HL-60 (cell line): Measurements from ENCODE around the gene MSRB3.

ENCODE experiments used
- DNase-seq, 2 experiments: peaks; one replicate each; pipeline ENCODE4 v3.0.0-alpha.2; 2010 to 2020; ENCODE audit warnings: low read depth in 1 of 2, low spot score in 1 of 2
- H3K27ac ChIP-seq: fragments of 250-450 bp; sonication (Bioruptor Pico); replicated peaks from 2 replicates; pipeline ENCODE4 v1.5.1; 2020; ENCODE audit warnings: mild to moderate bottlenecking, moderate library complexity
- H3K27me3 ChIP-seq: fragments of 250-450 bp; sonication (Bioruptor Pico); 2 replicates; pipeline ENCODE4 v1.5.1; 2021; ENCODE audit warnings: mild to moderate bottlenecking, moderate library complexity; ENCODE audit not compliant: insufficient read depth, poor library complexity, severe bottlenecking
- H3K4me3 ChIP-seq: replicated peaks from 2 replicates; pipeline ENCODE4 v1.5.1; 2011; ENCODE audit warnings: mild to moderate bottlenecking, control low read depth, low read length; ENCODE audit not compliant: insufficient read depth
- GABPA ChIP-seq: IDR thresholded peaks from 2 replicates; pipeline ENCODE4 v1.6.1; 2012; ENCODE audit warnings: low read depth
- POLR2AphosphoS5 ChIP-seq: IDR thresholded peaks from 2 replicates; pipeline ENCODE4 v1.6.1; 2012; ENCODE audit warnings: low read depth
- SPI1 ChIP-seq: IDR thresholded peaks from 2 replicates; pipeline ENCODE4 v1.6.1; 2012; ENCODE audit warnings: low read depth, mild to moderate bottlenecking, borderline replicate concordance
- TF ChIP-seq, protein P1 (sequence below): IDR thresholded peaks from one replicate; pipeline ENCODE4 v1.5.1; 2011; ENCODE audit warnings: low read length, control low read depth, inconsistent platforms; ENCODE audit not compliant: insufficient read depth
- TF ChIP-seq, protein P2 (sequence below): IDR thresholded peaks from 2 replicates; pipeline ENCODE4 v1.6.1; 2012; ENCODE audit warnings: low read depth; ENCODE audit not compliant: insufficient replicate concordance

Gene MSRB3

DNA sequence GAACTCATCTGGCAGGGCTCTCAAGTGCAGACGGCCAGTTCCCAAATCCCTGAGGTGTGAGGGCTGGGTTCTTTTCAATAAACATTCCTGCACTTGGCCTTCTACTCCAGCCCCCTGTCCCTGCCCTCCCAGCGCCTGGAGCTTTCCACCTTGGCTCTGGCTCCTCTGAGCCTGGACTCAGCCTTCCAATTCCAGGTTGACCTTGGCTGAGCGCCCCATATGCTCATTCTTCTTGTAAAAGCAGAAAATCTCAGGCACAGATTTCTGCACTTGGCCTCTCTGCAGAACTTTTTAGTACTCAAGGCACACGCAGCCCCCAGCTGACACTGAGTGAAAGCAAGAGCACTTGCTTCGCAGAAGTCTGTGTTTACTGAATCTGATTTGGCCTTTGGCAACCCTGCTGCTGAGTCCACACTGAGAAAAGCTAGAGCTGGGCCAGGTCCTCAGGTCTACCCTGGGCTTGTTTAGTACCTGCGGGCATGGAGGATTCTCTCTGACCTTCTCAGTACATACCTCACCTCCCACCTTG lies 222.7 kb downstream of the MSRB3 start:
- Histone ChIP-seq H3K27me3 (peaks cover 13% of the 10 kb centered on the region), H3K27ac (no peak overlapping the region), H3K4me3 (no peak overlapping the region)
- TF ChIP-seq POLR2AphosphoS5 (no peak), SPI1 (no peak), GABPA (no peak)
- TF ChIP-seq, protein P1, sequence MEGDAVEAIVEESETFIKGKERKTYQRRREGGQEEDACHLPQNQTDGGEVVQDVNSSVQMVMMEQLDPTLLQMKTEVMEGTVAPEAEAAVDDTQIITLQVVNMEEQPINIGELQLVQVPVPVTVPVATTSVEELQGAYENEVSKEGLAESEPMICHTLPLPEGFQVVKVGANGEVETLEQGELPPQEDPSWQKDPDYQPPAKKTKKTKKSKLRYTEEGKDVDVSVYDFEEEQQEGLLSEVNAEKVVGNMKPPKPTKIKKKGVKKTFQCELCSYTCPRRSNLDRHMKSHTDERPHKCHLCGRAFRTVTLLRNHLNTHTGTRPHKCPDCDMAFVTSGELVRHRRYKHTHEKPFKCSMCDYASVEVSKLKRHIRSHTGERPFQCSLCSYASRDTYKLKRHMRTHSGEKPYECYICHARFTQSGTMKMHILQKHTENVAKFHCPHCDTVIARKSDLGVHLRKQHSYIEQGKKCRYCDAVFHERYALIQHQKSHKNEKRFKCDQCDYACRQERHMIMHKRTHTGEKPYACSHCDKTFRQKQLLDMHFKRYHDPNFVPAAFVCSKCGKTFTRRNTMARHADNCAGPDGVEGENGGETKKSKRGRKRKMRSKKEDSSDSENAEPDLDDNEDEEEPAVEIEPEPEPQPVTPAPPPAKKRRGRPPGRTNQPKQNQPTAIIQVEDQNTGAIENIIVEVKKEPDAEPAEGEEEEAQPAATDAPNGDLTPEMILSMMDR = no peak
- TF ChIP-seq, protein P2, sequence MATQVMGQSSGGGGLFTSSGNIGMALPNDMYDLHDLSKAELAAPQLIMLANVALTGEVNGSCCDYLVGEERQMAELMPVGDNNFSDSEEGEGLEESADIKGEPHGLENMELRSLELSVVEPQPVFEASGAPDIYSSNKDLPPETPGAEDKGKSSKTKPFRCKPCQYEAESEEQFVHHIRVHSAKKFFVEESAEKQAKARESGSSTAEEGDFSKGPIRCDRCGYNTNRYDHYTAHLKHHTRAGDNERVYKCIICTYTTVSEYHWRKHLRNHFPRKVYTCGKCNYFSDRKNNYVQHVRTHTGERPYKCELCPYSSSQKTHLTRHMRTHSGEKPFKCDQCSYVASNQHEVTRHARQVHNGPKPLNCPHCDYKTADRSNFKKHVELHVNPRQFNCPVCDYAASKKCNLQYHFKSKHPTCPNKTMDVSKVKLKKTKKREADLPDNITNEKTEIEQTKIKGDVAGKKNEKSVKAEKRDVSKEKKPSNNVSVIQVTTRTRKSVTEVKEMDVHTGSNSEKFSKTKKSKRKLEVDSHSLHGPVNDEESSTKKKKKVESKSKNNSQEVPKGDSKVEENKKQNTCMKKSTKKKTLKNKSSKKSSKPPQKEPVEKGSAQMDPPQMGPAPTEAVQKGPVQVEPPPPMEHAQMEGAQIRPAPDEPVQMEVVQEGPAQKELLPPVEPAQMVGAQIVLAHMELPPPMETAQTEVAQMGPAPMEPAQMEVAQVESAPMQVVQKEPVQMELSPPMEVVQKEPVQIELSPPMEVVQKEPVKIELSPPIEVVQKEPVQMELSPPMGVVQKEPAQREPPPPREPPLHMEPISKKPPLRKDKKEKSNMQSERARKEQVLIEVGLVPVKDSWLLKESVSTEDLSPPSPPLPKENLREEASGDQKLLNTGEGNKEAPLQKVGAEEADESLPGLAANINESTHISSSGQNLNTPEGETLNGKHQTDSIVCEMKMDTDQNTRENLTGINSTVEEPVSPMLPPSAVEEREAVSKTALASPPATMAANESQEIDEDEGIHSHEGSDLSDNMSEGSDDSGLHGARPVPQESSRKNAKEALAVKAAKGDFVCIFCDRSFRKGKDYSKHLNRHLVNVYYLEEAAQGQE = no peak
- no peak for DNase-seq

DNA sequence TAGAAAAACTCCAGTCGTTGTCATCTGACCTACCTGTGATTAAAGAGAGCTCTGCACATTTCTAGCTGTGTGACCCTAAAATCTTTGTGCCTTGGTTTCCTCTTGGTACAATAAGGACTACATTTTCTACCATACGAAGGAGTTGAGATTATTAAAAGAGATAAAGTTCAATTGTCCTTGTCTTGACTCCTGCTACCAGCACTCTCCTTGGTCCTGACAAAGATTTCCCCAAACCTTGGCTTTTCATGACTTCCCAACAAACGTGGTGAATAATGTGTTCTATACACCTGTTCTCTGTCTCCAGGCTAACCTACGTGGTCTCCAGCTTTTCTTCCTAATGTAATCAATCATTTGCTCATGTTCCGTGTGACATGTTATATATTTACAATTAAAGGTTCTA lies 223.5 kb downstream of the MSRB3 start:
- H3K4me3 ChIP-seq = no peak overlapping the region
- no peak overlapping the region for H3K27ac ChIP-seq
- DNase-seq = no peak
- H3K27me3 ChIP-seq = peaks cover 13% of the 10 kb centered on the region
- TF ChIP-seq, protein P2 = peak; percentile 78
- TF ChIP-seq POLR2AphosphoS5 = no peak

DNA sequence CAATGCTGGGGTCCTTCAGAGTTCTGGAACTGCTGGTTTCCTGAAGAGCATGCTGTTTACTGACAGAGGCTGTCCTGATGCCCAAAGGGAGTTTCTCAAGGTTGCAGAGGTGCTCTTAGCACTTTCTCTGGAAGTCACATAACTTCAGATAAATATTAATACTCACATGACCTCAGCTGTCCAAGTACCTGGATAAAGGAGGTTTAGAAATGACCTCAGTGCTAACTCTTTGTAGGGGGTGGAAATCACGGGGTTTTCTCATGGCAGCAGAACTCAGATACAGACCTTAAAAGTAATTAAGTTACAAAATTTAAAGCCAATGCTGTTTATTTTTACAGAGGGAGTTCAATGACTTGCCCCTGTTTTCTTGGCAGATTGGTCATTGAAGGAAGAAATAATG lies 225.9 kb downstream of the MSRB3 start:
- Histone ChIP-seq H3K27ac (no peak overlapping the region), H3K4me3 (no peak overlapping the region), H3K27me3 (peaks cover 18% of the 10 kb centered on the region)
- no peak for DNase-seq
- TF ChIP-seq GABPA = no peak
- no peak for TF ChIP-seq POLR2AphosphoS5
- TF ChIP-seq SPI1 = no peak
- TF ChIP-seq, protein P1 = no peak
- TF ChIP-seq, protein P2 = no peak
